HG03175 (cell line): Measurements from ENCODE around the gene SLC17A3.

Experiments
- ATAC-seq: cut with Tn5 transposase; IDR thresholded peaks from one replicate; pipeline ENCODE4 v1.9.1; 2021; ENCODE audit warnings: mild to moderate bottlenecking, moderate library complexity; ENCODE audit not compliant: unreplicated experiment

SLC17A3 gene

GRCh38 chr6:25835442-25836283, 38.4 kb downstream of the SLC17A3 start:
- ATAC-seq, result no peak

GRCh38 chr6:25834950-25835349, 39.1 kb downstream of the SLC17A3 start:
- no peak for ATAC-seq

GRCh38 chr6:25833136-25833535, 40.9 kb downstream of the SLC17A3 start:
- no peak for ATAC-seq

GRCh38 chr6:25832670-25833069, 41.4 kb downstream of the SLC17A3 start:
- ATAC-seq, result no peak

GRCh38 chr6:25832307-25832662, 41.8 kb downstream of the SLC17A3 start:
- no peak for ATAC-seq

- ATAC-seq, result no peak
These were observed 42.3 kb downstream of the SLC17A3 start, which contains the start of gene SLC17A1 for GRCh38 chr6:25831532-25832306. SLC17A1 (minus strand) TSS chr6:25832052; CDS start chr6:25830557, 1,495 bp downstream.

GRCh38 chr6:25830458-25830857, 43.6 kb downstream of the SLC17A3 start:
- no peak for ATAC-seq

GRCh38 chr6:25829375-25829774, 44.7 kb downstream of the SLC17A3 start:
- no peak for ATAC-seq

GRCh38 chr6:25821341-25821740, 52.7 kb downstream of the SLC17A3 start:
- no peak for ATAC-seq

- ATAC-seq, result no peak
These were observed 57.8 kb downstream of the SLC17A3 start for GRCh38 chr6:25816252-25816651.

- ATAC-seq, result no peak
These were observed 58.8 kb downstream of the SLC17A3 start for GRCh38 chr6:25815194-25815593.

GRCh38 chr6:25804804-25805203, 69.2 kb downstream of the SLC17A3 start:
- no peak for ATAC-seq

GRCh38 chr6:25801436-25801835, 72.6 kb downstream of the SLC17A3 start:
- no peak for ATAC-seq
